Measurements from ENCODE around the gene KDM3B. TPM values are rescaled to one million over a fixed set of nuclear protein-coding genes. Genes with fewer than 3 reads are reported as not detected.

Gene KDM3B
- total RNA-seq, 4 donors from 2014 or later, result 64.8 to 89.4 (median 75.6) TPM

GRCh38 chr5:138330813-138331448, 21.6 kb upstream of the KDM3B start:
- Histone ChIP-seq H3K9me3 (no peaks in the 10 kb centered on the region), H3K27ac (no peak overlapping the region), H3K36me3 (no peaks in the 10 kb centered on the region), H3K4me3 (replicated peaks in 1 of 3) (peak overlapping the region in 1 of 3 donors; percentile 28), H3K4me1 (peaks cover 7 to 10% of the 10 kb centered on the region in 2 donors), H3K27me3 (no peaks in the 10 kb centered on the region)
- intact Hi-C loops (cut with DNase I), result loop anchor here (10.0 kb wide), 1 partner anchor 116 kb away; the partner anchor contains the start of gene CDC23
- WGBS, 2 donors, result 2 to 3% methylated on average over 12 of the region's 12 CpGs
- no peak for DNase-seq
- TF ChIP-seq CTCF (IDR thresholded peaks at IDR 0.05) (no peak), POLR2A (IDR thresholded peaks at IDR 0.05) (no peak)

GRCh38 chr5:138331449-138332368, 20.8 kb upstream of the KDM3B start, which contains the start of gene CDC25C:
Gene CDC25C (minus strand): TSS chr5:138331804. CDS start chr5:138331180, 624 bp downstream.
- Histone ChIP-seq H3K9me3 (no peaks in the 10 kb centered on the region), H3K4me1 (peaks cover 7 to 10% of the 10 kb centered on the region in 2 donors), H3K27ac (no peak within 1 kb of the TSS), H3K36me3 (no peaks in the 10 kb centered on the region), H3K4me3 (replicated peaks in 1 of 3) (peak within 1 kb of the TSS in 1 of 3 donors; percentile 28), H3K27me3 (no peaks in the 10 kb centered on the region)
- peak; percentile 99 for DNase-seq
- WGBS, 2 donors, result 1% methylated on average over 43 to 46 of the region's 55 CpGs
- TF ChIP-seq CTCF (IDR thresholded peaks at IDR 0.05) (no peak), POLR2A (IDR thresholded peaks at IDR 0.05) (no peak)
- intact Hi-C loops (cut with DNase I), result loop anchor here (10.0 kb wide), 1 partner anchor 117 kb away; the partner anchor contains the start of gene CDC23

DNA sequence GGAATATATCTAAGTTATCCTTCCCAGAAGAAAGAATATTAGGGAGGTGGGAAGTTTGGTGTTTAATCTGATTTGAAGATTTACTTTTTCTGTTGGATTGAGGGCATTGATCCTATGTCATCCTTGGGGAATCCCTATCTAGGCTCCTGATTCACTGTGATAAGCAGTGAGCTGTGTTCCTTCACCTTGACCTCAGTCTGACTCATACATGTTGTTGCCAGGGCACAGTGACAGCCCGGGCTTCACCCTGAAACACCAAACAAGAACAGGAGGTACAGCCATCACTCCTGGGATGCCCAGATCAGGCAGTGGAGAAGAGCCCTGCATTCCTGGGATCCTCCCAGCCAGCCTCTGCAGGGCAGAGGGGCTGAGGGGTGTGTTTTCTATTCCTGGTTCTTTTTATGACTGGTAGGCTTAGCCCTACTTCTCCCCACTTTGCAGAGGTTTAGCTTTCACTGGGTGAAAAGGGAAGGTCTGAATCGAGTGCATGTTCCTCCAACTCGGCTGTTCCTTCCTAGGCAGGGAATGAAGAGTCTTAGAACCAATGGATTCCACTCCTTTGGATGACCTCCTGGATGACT, 17.5 kb upstream of the KDM3B start:
- Histone ChIP-seq H3K27ac (no peak overlapping the region), H3K27me3 (no peaks in the 10 kb centered on the region), H3K4me1 (peaks cover 12 to 24% of the 10 kb centered on the region in 2 donors), H3K9me3 (no peaks in the 10 kb centered on the region), H3K4me3 (replicated peaks in 1 of 3) (no peak overlapping the region), H3K36me3 (no peaks in the 10 kb centered on the region)
- TF ChIP-seq POLR2A (IDR thresholded peaks at IDR 0.05), result no peak
- 69 to 70% methylated on average over 3 of the region's 3 CpGs for WGBS, 2 donors
- intact Hi-C loops (cut with DNase I), result loop anchor here (10.0 kb wide), 1 partner anchor 120 kb away; the partner anchor contains the start of gene CDC23
- DNase-seq, result no peak

GRCh38 chr5:138336952-138337684, 15.4 kb upstream of the KDM3B start:
- no peaks in the 10 kb centered on the region for H3K36me3 ChIP-seq
- 19 to 20% methylated on average over 13 of the region's 13 CpGs for WGBS, 2 donors
- H3K9me3 ChIP-seq, result no peaks in the 10 kb centered on the region
- DNase-seq, result peak in 1 of 2 donors; percentile 71
- H3K27me3 ChIP-seq, result no peaks in the 10 kb centered on the region
- H3K27ac ChIP-seq, result peak overlapping the region; percentile 90 to 93 (median 91)
- H3K4me1 ChIP-seq, result peaks cover 6 to 21% of the 10 kb centered on the region in 2 donors
- intact Hi-C loops (cut with DNase I), result loop anchor here (10.0 kb wide), 1 partner anchor 122 kb away; the partner anchor contains the start of gene CDC23
- TF ChIP-seq CTCF (IDR thresholded peaks at IDR 0.05) (no peak), POLR2A (IDR thresholded peaks at IDR 0.05) (no peak)
- H3K4me3 ChIP-seq (replicated peaks in 1 of 3), result peak overlapping the region; percentile 43 to 91 (median 71)

Measured in thyroid gland (tissue), 4 donors.